H9 (cell line): Measurements from ENCODE around the gene METTL21C. TPM values are rescaled to one million over a fixed set of nuclear protein-coding genes. Genes with fewer than 3 reads are reported as not detected.

Experiments
- DNase-seq: peaks from one replicate; pipeline ENCODE4 v3.0.0-alpha.2; 2017
- H2AFZ ChIP-seq: one replicate; pipeline ENCODE4 v1.6.1; 2013; ENCODE audit warnings: mild to moderate bottlenecking, low read length, control low read depth, moderate library complexity
- H2AK5ac ChIP-seq: 2 replicates; pipeline ENCODE4 v1.6.1; 2013; ENCODE audit warnings: low read length, control low read depth, mixed read lengths; ENCODE audit not compliant: insufficient read length
- H2BK120ac ChIP-seq: one replicate; pipeline ENCODE4 v1.6.1; 2013; ENCODE audit warnings: low read depth, mild to moderate bottlenecking, low read length, control low read depth, inconsistent platforms; ENCODE audit not compliant: poor library complexity, severe bottlenecking
- H2BK12ac ChIP-seq: 2 replicates; pipeline ENCODE4 v1.6.1; 2013; ENCODE audit warnings: low read length, control low read depth, mixed read lengths, low read depth; ENCODE audit not compliant: insufficient read length
- H2BK15ac ChIP-seq: 2 replicates; pipeline ENCODE4 v1.6.1; 2013; ENCODE audit warnings: low read depth, low read length, control low read depth
- H2BK20ac ChIP-seq: one replicate; pipeline ENCODE4 v1.6.1; 2013; ENCODE audit warnings: low read depth, mild to moderate bottlenecking, low read length, control low read depth, inconsistent platforms; ENCODE audit not compliant: poor library complexity, severe bottlenecking
- H2BK5ac ChIP-seq: 2 replicates; pipeline ENCODE4 v1.6.1; 2013; ENCODE audit warnings: low read length, control low read depth, mixed read lengths; ENCODE audit not compliant: insufficient read length
- H3K14ac ChIP-seq: 2 replicates; pipeline ENCODE4 v1.6.1; 2013; ENCODE audit warnings: low read length, control low read depth; ENCODE audit not compliant: insufficient read depth
- H3K18ac ChIP-seq: 2 replicates; pipeline ENCODE4 v1.6.1; 2013; ENCODE audit warnings: low read depth, mild to moderate bottlenecking, mixed read lengths, low read length, control low read depth; ENCODE audit not compliant: insufficient read length
- H3K23ac ChIP-seq: 2 replicates; pipeline ENCODE4 v1.6.1; 2013; ENCODE audit warnings: low read length, control low read depth, mixed read lengths, low read depth; ENCODE audit not compliant: insufficient read length
- H3K23me2 ChIP-seq: 2 replicates; pipeline ENCODE4 v1.6.1; 2013; ENCODE audit warnings: low read depth, mild to moderate bottlenecking, mixed read lengths, low read length, control low read depth; ENCODE audit not compliant: insufficient read length, poor library complexity, severe bottlenecking
- H3K27ac ChIP-seq: 2 replicates; pipeline ENCODE4 v1.5.1; 2013; ENCODE audit warnings: low read length, control low read depth, mixed read lengths, low read depth; ENCODE audit not compliant: insufficient read length
- H3K27me3 ChIP-seq: 2 replicates; pipeline ENCODE4 v1.6.1; 2013; ENCODE audit warnings: low read length, control low read depth, inconsistent platforms; ENCODE audit not compliant: insufficient read depth
- H3K4ac ChIP-seq: 2 replicates; pipeline ENCODE4 v1.6.1; 2013; ENCODE audit warnings: low read depth, mild to moderate bottlenecking, control low read depth, inconsistent platforms, low read length, moderate library complexity
- H3K4me1 ChIP-seq: 2 replicates; pipeline ENCODE4 v1.6.1; 2013; ENCODE audit warnings: low read length, control low read depth, inconsistent platforms; ENCODE audit not compliant: insufficient read depth
- H3K4me2 ChIP-seq: 2 replicates; pipeline ENCODE4 v1.6.1; 2013; ENCODE audit warnings: low read length, control low read depth, mixed read lengths; ENCODE audit not compliant: insufficient read length, insufficient read depth
- H3K56ac ChIP-seq: 2 replicates; pipeline ENCODE4 v1.6.1; 2013; ENCODE audit warnings: low read depth, mild to moderate bottlenecking, mixed read lengths, low read length, control low read depth; ENCODE audit not compliant: insufficient read length
- H3K79me1 ChIP-seq: 2 replicates; pipeline ENCODE4 v1.6.1; 2013; ENCODE audit warnings: low read depth, mild to moderate bottlenecking, moderate library complexity, low read length, control low read depth, inconsistent platforms; ENCODE audit not compliant: insufficient read depth, poor library complexity, severe bottlenecking
- H3K79me2 ChIP-seq: 2 replicates; pipeline ENCODE4 v1.6.1; 2013; ENCODE audit warnings: low read length, control low read depth, inconsistent platforms; ENCODE audit not compliant: insufficient read depth
- H3K9ac ChIP-seq: 2 replicates; pipeline ENCODE4 v1.6.1; 2013; ENCODE audit warnings: low read length, control low read depth, mixed read lengths; ENCODE audit not compliant: insufficient read length; ENCODE audit errors: extremely low read depth
- H3K9me3 ChIP-seq: one replicate; pipeline ENCODE4 v1.6.1; 2013; ENCODE audit warnings: low read depth, low read length, inconsistent platforms; ENCODE audit not compliant: control insufficient read depth
- H3T11ph ChIP-seq: one replicate; pipeline ENCODE4 v1.6.1; 2013; ENCODE audit warnings: mild to moderate bottlenecking, low read length, control low read depth, inconsistent platforms
- H4K20me1 ChIP-seq: one replicate; pipeline ENCODE4 v1.6.1; 2013; ENCODE audit not compliant: control insufficient read depth, insufficient read length, insufficient read depth
- H4K5ac ChIP-seq: 2 replicates; pipeline ENCODE4 v1.6.1; 2013; ENCODE audit warnings: low read depth, mild to moderate bottlenecking, mixed read lengths, low read length, control low read depth; ENCODE audit not compliant: insufficient read length
- H4K8ac ChIP-seq: replicated peaks from 2 replicates; pipeline ENCODE4 v1.6.1; 2013; ENCODE audit warnings: low read length, control low read depth, mixed read lengths, low read depth; ENCODE audit not compliant: insufficient read length
- H4K91ac ChIP-seq: 2 replicates; pipeline ENCODE4 v1.6.1; 2013; ENCODE audit warnings: low read depth, mild to moderate bottlenecking, moderate library complexity, mixed read lengths, low read length, control low read depth; ENCODE audit not compliant: insufficient read length
- H3K27ac Mint-ChIP-seq, 3 experiments: 2 replicates in 2 of 3; 3 replicates in 1 of 3; pipeline ENCODE4 v1.8.0; 2020 to 2021; ENCODE audit warnings: mixed read lengths in 3 of 3, mild to moderate bottlenecking in 1 of 3, moderate library complexity in 1 of 3
- H3K27me3 Mint-ChIP-seq: 2 replicates; pipeline ENCODE4 v1.8.0; 2021; ENCODE audit warnings: low read depth, mild to moderate bottlenecking, moderate library complexity, mixed read lengths
- H3K36me3 Mint-ChIP-seq, 3 experiments: 2 replicates in 2 of 3; 3 replicates in 1 of 3; pipeline ENCODE4 v1.8.0; 2020 to 2021; ENCODE audit warnings: low read depth in 3 of 3, mixed read lengths in 3 of 3; ENCODE audit not compliant: insufficient read depth in 1 of 3
- H3K4me1 Mint-ChIP-seq, 2 experiments: 2 replicates each; pipeline ENCODE4 v1.8.0; 2020; ENCODE audit warnings: mixed read lengths in 2 of 2
- H3K4me3 Mint-ChIP-seq, 2 experiments: 2 replicates in 1 of 2; 3 replicates in 1 of 2; pipeline ENCODE4 v1.8.0; 2020 to 2021; ENCODE audit warnings: mild to moderate bottlenecking in 2 of 2, mixed read lengths in 2 of 2, moderate library complexity in 1 of 2
- H3K9me3 Mint-ChIP-seq, 2 experiments: 2 replicates in 1 of 2; 3 replicates in 1 of 2; pipeline ENCODE4 v1.8.0; 2020; ENCODE audit warnings: mild to moderate bottlenecking in 2 of 2, mixed read lengths in 2 of 2, moderate library complexity in 1 of 2
- WGBS: extraction: QIAGEN DNeasy Blood & Tissue Kit; methylation state at CpG from one replicate; pipeline ENCODE4 v1.1.7; 2013; ENCODE audit warnings: missing lambda C conversion rate, low lambda C conversion rate, mixed read lengths; ENCODE audit not compliant: insufficient read length; ENCODE audit errors: extremely low coverage; 5-methylcytosine and 5-hydroxymethylcytosine counted together
- total RNA-seq: library from RNA; stranded (reverse); gene quantifications from 2 replicates; pipeline ENCODE4 v1.2.1, GENCODE V29; 2021
- TF ChIP-seq, protein P1 (sequence below): fragments of 200-600 bp; sonication (generic); conservative IDR thresholded peaks from 3 replicates; pipeline ENCODE4 v1.8.0; 2021; ENCODE audit warnings: antibody characterized with exemption, mild to moderate bottlenecking

METTL21C gene
- total RNA-seq, 1 experiment from 2014 or later: not detected

GRCh38 chr13:102680133-102680717 lies 14.6 kb downstream of the METTL21C start:
- no peak overlapping the region for H2BK12ac ChIP-seq
- H3T11ph ChIP-seq: no peak overlapping the region
- H3K4ac ChIP-seq: no peak overlapping the region
- H4K5ac ChIP-seq: no peak overlapping the region
- TF ChIP-seq, protein P1, sequence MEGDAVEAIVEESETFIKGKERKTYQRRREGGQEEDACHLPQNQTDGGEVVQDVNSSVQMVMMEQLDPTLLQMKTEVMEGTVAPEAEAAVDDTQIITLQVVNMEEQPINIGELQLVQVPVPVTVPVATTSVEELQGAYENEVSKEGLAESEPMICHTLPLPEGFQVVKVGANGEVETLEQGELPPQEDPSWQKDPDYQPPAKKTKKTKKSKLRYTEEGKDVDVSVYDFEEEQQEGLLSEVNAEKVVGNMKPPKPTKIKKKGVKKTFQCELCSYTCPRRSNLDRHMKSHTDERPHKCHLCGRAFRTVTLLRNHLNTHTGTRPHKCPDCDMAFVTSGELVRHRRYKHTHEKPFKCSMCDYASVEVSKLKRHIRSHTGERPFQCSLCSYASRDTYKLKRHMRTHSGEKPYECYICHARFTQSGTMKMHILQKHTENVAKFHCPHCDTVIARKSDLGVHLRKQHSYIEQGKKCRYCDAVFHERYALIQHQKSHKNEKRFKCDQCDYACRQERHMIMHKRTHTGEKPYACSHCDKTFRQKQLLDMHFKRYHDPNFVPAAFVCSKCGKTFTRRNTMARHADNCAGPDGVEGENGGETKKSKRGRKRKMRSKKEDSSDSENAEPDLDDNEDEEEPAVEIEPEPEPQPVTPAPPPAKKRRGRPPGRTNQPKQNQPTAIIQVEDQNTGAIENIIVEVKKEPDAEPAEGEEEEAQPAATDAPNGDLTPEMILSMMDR: no peak
- H3K27ac ChIP-seq: no peak overlapping the region
- no peak overlapping the region for H3K14ac ChIP-seq
- no peak overlapping the region for H4K91ac ChIP-seq
- H2BK5ac ChIP-seq: no peak overlapping the region
- H2AFZ ChIP-seq: no peak overlapping the region
- H3K79me1 ChIP-seq: no peaks in the 10 kb centered on the region
- H2AK5ac ChIP-seq: no peak overlapping the region
- H3K4me3 Mint-ChIP-seq: no peak overlapping the region
- H3K9ac ChIP-seq: no peak overlapping the region
- H3K36me3 Mint-ChIP-seq: peaks cover 13 to 38% (median 35%) of the 10 kb centered on the region in 3 experiments; a peak in 6 of 7 replicates
- H4K20me1 ChIP-seq: no peaks in the 10 kb centered on the region
- H3K9me3 ChIP-seq: no peaks in the 10 kb centered on the region
- H3K4me1 ChIP-seq: no peaks in the 10 kb centered on the region
- no peak overlapping the region for H2BK20ac ChIP-seq
- no peaks in the 10 kb centered on the region for H3K27me3 ChIP-seq
- no peak overlapping the region for H2BK15ac ChIP-seq
- H3K23me2 ChIP-seq: no peaks in the 10 kb centered on the region
- H4K8ac ChIP-seq: no peak overlapping the region
- no peak overlapping the region for H3K18ac ChIP-seq
- peak overlapping the region in 1 of 3 experiments; percentile 18; a peak in 2 of 7 replicates for H3K27ac Mint-ChIP-seq
- H3K27me3 Mint-ChIP-seq: no peaks in the 10 kb centered on the region
- WGBS: no CpG with 5 or more reads among the region's 4 CpGs
- H3K4me2 ChIP-seq: no peak overlapping the region
- DNase-seq: no peak
- no peak overlapping the region for H2BK120ac ChIP-seq
- H3K56ac ChIP-seq: no peak overlapping the region
- no peaks in the 10 kb centered on the region for H3K79me2 ChIP-seq
- H3K9me3 Mint-ChIP-seq: no peaks in the 10 kb centered on the region
- H3K23ac ChIP-seq: no peak overlapping the region
- no peaks in the 10 kb centered on the region for H3K4me1 Mint-ChIP-seq
